ENCODE data around the gene MADD.

Gene MADD

DNA sequence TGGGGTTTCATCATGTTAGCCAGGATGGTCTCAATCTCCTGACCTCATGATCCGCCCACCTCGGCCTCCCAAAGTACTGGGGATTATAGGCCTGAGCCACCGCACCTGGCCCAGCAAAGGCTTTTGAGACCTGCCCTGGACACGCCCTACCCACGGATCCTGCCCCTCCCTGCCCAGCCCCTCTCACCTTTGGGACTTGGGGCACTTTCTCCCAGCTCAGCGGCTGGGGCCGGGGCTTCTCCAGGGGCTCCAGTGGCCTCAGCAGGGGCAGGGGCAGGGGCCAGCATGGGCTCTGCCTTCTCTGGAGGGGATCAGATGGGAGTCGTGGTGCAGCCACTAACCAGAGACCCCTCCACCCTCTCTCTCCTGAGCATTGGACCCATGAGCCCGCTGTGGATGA lies 80.4 kb downstream of the MADD start:
- Histone ChIP-seq H2BK12ac (ENCODE audit: low read length) (no peak overlapping the region), H2BK5ac (ENCODE audit: low read depth, low read length, poor library complexity) (no peak overlapping the region), H2BK120ac (ENCODE audit: insufficient read depth, low read length, poor library complexity) (no peak overlapping the region), H2AFZ (ENCODE audit: insufficient read depth, low read length, poor library complexity) (no peak overlapping the region), H3K79me1 (ENCODE audit: low read length) (no peaks in the 10 kb centered on the region), H3K27me3 (ENCODE audit: insufficient read depth, low read length) (no peaks in the 10 kb centered on the region), H3K4me2 (ENCODE audit: low read length) (no peak overlapping the region), H3K14ac (ENCODE audit: low read length) (no peak overlapping the region), H4K12ac (ENCODE audit: low read depth, low read length) (no peak overlapping the region), H3K4ac (ENCODE audit: low read depth, low read length) (no peak overlapping the region), H3K36me3 (ENCODE audit: control insufficient read depth in 1 of 2, insufficient read depth in 2 of 2, low read length in 2 of 2) (no peaks in the 10 kb centered on the region), H3K4me3 (ENCODE audit: low read depth, low read length) (no peak overlapping the region), H3K18ac (ENCODE audit: low read length) (no peak overlapping the region), H3K27ac (ENCODE audit: low read depth, low read length) (no peak overlapping the region), H3K79me2 (ENCODE audit: control insufficient read depth, insufficient read depth, low read length, poor library complexity) (no peaks in the 10 kb centered on the region), H3K9me3 (ENCODE audit: insufficient read depth, low read depth, low read length) (no peaks in the 10 kb centered on the region), H3K4me1 (ENCODE audit: control insufficient read depth in 1 of 2, insufficient read depth in 2 of 2, low read length in 2 of 2) (peaks cover 0 to 2% of the 10 kb centered on the region in 2 experiments), H3K23ac (ENCODE audit: low read length) (no peak overlapping the region), H3K9ac (ENCODE audit: low read length) (no peak overlapping the region), H2AK5ac (ENCODE audit: low read length) (no peak overlapping the region), H4K8ac (ENCODE audit: low read depth, low read length) (no peak overlapping the region), H4K91ac (ENCODE audit: low read depth, low read length) (no peak overlapping the region)
- no peak for DNase-seq
- WGBS (ENCODE audit: extremely low coverage, insufficient coverage, insufficient read length): no CpG with 5 or more reads among the region's 9 CpGs

DNA sequence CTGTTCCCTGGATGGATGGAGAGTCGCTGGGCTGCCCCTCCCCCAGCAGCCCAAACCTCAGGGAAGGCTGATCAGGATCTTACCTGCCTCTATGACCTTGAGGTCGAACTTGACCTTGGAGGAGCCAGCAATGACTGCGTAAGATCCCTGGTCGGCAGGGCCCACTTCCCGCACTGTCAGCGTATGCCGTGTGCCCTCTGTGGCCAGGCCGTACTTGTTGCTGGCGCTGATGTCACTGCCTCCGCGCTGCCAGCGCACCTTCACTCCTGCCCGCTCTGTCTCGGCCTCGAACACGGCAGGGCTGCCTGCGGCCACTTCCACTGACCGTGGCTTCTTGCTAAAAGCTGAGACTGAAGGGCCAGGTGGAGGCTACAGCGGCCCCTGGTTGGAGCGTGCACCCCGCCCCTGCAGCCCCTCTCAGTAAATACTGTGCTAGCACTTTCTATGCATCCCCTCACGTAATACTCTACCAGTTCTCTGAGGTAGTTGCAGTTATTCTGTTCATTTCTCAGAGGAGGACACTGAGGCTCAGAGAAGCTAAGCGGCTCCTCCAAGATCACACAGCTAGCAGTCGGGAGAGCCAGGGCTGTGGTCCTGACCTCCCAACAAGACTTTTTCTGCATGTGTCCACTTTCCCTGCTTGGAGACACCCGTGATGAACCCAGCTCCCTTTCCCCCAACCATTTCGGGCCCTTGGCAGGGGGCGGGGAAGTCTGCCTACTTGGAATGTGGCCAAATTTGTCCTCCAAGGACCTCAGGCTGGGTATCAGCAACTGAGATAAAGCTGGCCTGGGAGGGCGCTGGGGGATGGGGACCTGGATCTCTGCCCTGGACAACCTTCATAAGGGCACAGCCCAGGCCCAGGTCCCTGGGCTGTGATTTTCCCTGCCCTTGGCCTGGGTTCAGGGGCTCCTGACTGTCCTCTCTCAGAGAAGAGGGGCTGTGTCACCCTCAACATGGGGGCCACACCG lies 81.5 kb downstream of the MADD start:
- WGBS (ENCODE audit: extremely low coverage, insufficient coverage, insufficient read length): no CpG with 5 or more reads among the region's 29 CpGs
- DNase-seq: no peak
- Histone ChIP-seq H4K91ac (ENCODE audit: low read depth, low read length) (no peak overlapping the region), H2BK120ac (ENCODE audit: insufficient read depth, low read length, poor library complexity) (no peak overlapping the region), H3K9me3 (ENCODE audit: insufficient read depth, low read depth, low read length) (peaks cover 8% of the 10 kb centered on the region), H2BK12ac (ENCODE audit: low read length) (no peak overlapping the region), H4K12ac (ENCODE audit: low read depth, low read length) (no peak overlapping the region), H2AK5ac (ENCODE audit: low read length) (no peak overlapping the region), H3K14ac (ENCODE audit: low read length) (no peak overlapping the region), H2BK5ac (ENCODE audit: low read depth, low read length, poor library complexity) (no peak overlapping the region), H3K23ac (ENCODE audit: low read length) (no peak overlapping the region), H3K4ac (ENCODE audit: low read depth, low read length) (no peak overlapping the region), H3K18ac (ENCODE audit: low read length) (no peak overlapping the region), H3K9ac (ENCODE audit: low read length) (no peak overlapping the region), H3K27me3 (ENCODE audit: insufficient read depth, low read length) (no peaks in the 10 kb centered on the region), H3K36me3 (ENCODE audit: control insufficient read depth in 1 of 2, insufficient read depth in 2 of 2, low read length in 2 of 2) (no peaks in the 10 kb centered on the region), H3K79me1 (ENCODE audit: low read length) (no peaks in the 10 kb centered on the region), H3K4me3 (ENCODE audit: low read depth, low read length) (peak overlapping the region; percentile 14), H3K27ac (ENCODE audit: low read depth, low read length) (no peak overlapping the region), H3K79me2 (ENCODE audit: control insufficient read depth, insufficient read depth, low read length, poor library complexity) (no peaks in the 10 kb centered on the region), H4K8ac (ENCODE audit: low read depth, low read length) (no peak overlapping the region), H3K4me2 (ENCODE audit: low read length) (no peak overlapping the region), H3K4me1 (ENCODE audit: control insufficient read depth in 1 of 2, insufficient read depth in 2 of 2, low read length in 2 of 2) (peaks cover 0 to 6% of the 10 kb centered on the region in 2 experiments), H2AFZ (ENCODE audit: insufficient read depth, low read length, poor library complexity) (no peak overlapping the region)

GRCh38 chr11:47352556-47352955 lies 82.6 kb downstream of the MADD start, which contains the start of gene MYBPC3:
Gene MYBPC3 (minus strand): TSS chr11:47352702. CDS start chr11:47352647, 55 bp downstream.
- Histone ChIP-seq H3K36me3 (ENCODE audit: control insufficient read depth in 1 of 2, insufficient read depth in 2 of 2, low read length in 2 of 2) (no peaks in the 10 kb centered on the region), H2AFZ (ENCODE audit: insufficient read depth, low read length, poor library complexity) (no peak within 1 kb of the TSS), H3K4me2 (ENCODE audit: low read length) (no peak within 1 kb of the TSS), H3K4me3 (ENCODE audit: low read depth, low read length) (peak within 1 kb of the TSS; percentile 14), H4K91ac (ENCODE audit: low read depth, low read length) (no peak within 1 kb of the TSS), H3K9ac (ENCODE audit: low read length) (no peak within 1 kb of the TSS), H4K8ac (ENCODE audit: low read depth, low read length) (no peak within 1 kb of the TSS), H3K79me2 (ENCODE audit: control insufficient read depth, insufficient read depth, low read length, poor library complexity) (no peaks in the 10 kb centered on the region), H3K18ac (ENCODE audit: low read length) (no peak within 1 kb of the TSS), H3K14ac (ENCODE audit: low read length) (no peak within 1 kb of the TSS), H3K23ac (ENCODE audit: low read length) (no peak within 1 kb of the TSS), H3K4me1 (ENCODE audit: control insufficient read depth in 1 of 2, insufficient read depth in 2 of 2, low read length in 2 of 2) (peaks cover 0 to 6% of the 10 kb centered on the region in 2 experiments), H3K79me1 (ENCODE audit: low read length) (no peaks in the 10 kb centered on the region), H4K12ac (ENCODE audit: low read depth, low read length) (no peak within 1 kb of the TSS), H3K9me3 (ENCODE audit: insufficient read depth, low read depth, low read length) (peaks cover 18% of the 10 kb centered on the region), H3K4ac (ENCODE audit: low read depth, low read length) (no peak within 1 kb of the TSS), H2BK5ac (ENCODE audit: low read depth, low read length, poor library complexity) (no peak within 1 kb of the TSS), H2AK5ac (ENCODE audit: low read length) (no peak within 1 kb of the TSS), H2BK12ac (ENCODE audit: low read length) (no peak within 1 kb of the TSS), H3K27ac (ENCODE audit: low read depth, low read length) (no peak within 1 kb of the TSS), H3K27me3 (ENCODE audit: insufficient read depth, low read length) (no peaks in the 10 kb centered on the region), H2BK120ac (ENCODE audit: insufficient read depth, low read length, poor library complexity) (no peak within 1 kb of the TSS)
- no peak for DNase-seq
- WGBS (ENCODE audit: extremely low coverage, insufficient coverage, insufficient read length): no CpG with 5 or more reads among the region's 5 CpGs

DNA sequence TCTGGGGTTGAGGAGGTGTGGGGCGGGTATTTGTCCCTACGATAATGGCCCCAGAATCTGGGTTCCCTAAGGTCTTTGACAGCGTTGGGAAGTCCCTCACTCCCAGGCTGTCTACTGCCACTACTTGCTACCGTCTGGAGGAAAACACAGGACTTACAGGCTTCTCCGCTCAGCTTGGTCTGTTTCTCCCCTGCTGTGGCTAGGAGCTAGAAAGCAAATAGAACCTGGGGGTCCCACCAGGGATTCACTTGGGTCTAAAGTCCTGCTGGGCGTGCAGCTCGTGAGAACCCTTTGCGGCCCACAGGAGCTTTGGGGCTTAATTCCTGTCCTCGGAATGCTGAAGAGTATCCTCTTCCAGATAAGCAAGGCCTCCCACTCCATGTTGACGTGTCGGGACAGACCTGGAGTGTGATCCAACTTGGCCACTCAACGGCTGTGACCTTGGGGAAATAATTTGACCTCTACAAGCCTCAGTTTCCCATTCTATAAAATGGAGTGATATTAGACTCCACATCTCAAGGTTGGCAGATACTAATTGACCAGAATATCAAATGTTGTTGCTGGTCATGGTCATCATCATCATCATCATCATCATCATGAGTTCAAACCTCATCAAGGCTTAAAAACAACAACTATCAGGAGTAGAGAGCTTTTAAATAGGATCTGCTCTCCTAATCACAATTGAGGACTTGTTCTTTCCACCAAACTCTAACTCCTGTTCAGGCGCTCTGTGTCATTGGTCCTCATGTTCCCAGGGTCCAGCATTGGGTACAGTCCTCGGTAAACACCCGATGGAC lies 84.2 kb downstream of the MADD start:
- H2BK5ac ChIP-seq (ENCODE audit: low read depth, low read length, poor library complexity): no peak overlapping the region
- WGBS (ENCODE audit: extremely low coverage, insufficient coverage, insufficient read length): no CpG with 5 or more reads among the region's 15 CpGs

More for the DNA sequence above, 84.2 kb downstream of the MADD start:
- Histone ChIP-seq H3K14ac (ENCODE audit: low read length) (no peak overlapping the region), H2BK120ac (ENCODE audit: insufficient read depth, low read length, poor library complexity) (no peak overlapping the region), H3K9ac (ENCODE audit: low read length) (no peak overlapping the region), H3K27ac (ENCODE audit: low read depth, low read length) (no peak overlapping the region), H2BK12ac (ENCODE audit: low read length) (no peak overlapping the region), H2AK5ac (ENCODE audit: low read length) (no peak overlapping the region), H4K8ac (ENCODE audit: low read depth, low read length) (no peak overlapping the region), H2AFZ (ENCODE audit: insufficient read depth, low read length, poor library complexity) (no peak overlapping the region), H3K4me3 (ENCODE audit: low read depth, low read length) (no peak overlapping the region), H4K91ac (ENCODE audit: low read depth, low read length) (no peak overlapping the region), H3K27me3 (ENCODE audit: insufficient read depth, low read length) (no peaks in the 10 kb centered on the region), H4K12ac (ENCODE audit: low read depth, low read length) (no peak overlapping the region), H3K79me2 (ENCODE audit: control insufficient read depth, insufficient read depth, low read length, poor library complexity) (no peaks in the 10 kb centered on the region), H3K18ac (ENCODE audit: low read length) (no peak overlapping the region), H3K36me3 (ENCODE audit: control insufficient read depth in 1 of 2, insufficient read depth in 2 of 2, low read length in 2 of 2) (no peaks in the 10 kb centered on the region), H3K4me1 (ENCODE audit: control insufficient read depth in 1 of 2, insufficient read depth in 2 of 2, low read length in 2 of 2) (peaks cover 0 to 6% of the 10 kb centered on the region in 2 experiments), H3K4ac (ENCODE audit: low read depth, low read length) (no peak overlapping the region), H3K23ac (ENCODE audit: low read length) (no peak overlapping the region), H3K4me2 (ENCODE audit: low read length) (peak overlapping the region; percentile 63), H3K9me3 (ENCODE audit: insufficient read depth, low read depth, low read length) (peaks cover 22% of the 10 kb centered on the region), H3K79me1 (ENCODE audit: low read length) (no peaks in the 10 kb centered on the region)
- DNase-seq: no peak

Data from trophoblast cell (in vitro differentiated cells and primary cell).